ENCODE data around the gene SYDE2. TPM values are rescaled to one million over a fixed set of nuclear protein-coding genes. Genes with fewer than 3 reads are reported as not detected.
A peak's percentile ranks its signal among the peaks of the same experiment; 100 is the strongest.

Gene SYDE2
- total and polyA plus RNA-seq, 9 of the 15 experiments (the other 6 are each of a cell fraction or from before 2014, with no cell fraction given): 0.39 to 8.7 (median 4.5) TPM

- no peak for TF ChIP-seq ZBTB34 (CRISPR knock-in tag; IDR thresholded peaks at IDR 0.05)
- no peak for TF ChIP-seq ZSCAN29 (IDR thresholded peaks at IDR 0.05)
- no peak for TF ChIP-seq KLF16 (IDR thresholded peaks at IDR 0.05)
- no peak for TF ChIP-seq KDM2B (CRISPR knock-in tag; IDR thresholded peaks at IDR 0.05)
- TF ChIP-seq ZNF644 (tag; IDR thresholded peaks at IDR 0.05; ENCODE audit: low read depth): no peak
- peak; percentile 62; the same call in 1 of the 2 replicates for TF ChIP-seq ZKSCAN8 (CRISPR knock-in tag; IDR thresholded peaks at IDR 0.05)
- TF ChIP-seq MBD2 (IDR thresholded peaks at IDR 0.05; ENCODE audit: borderline replicate concordance, low read depth): no peak; the same call in 1 of the 2 replicates
- no peak for TF ChIP-seq KHSRP (IDR thresholded peaks at IDR 0.05)
- no peak for TF ChIP-seq RERE (CRISPR knock-in tag; IDR thresholded peaks at IDR 0.05; ENCODE audit: borderline replicate concordance)
- TF ChIP-seq THRB (CRISPR knock-in tag; conservative IDR thresholded peaks at IDR 0.05): no peak
- TF ChIP-seq MNT (conservative IDR thresholded peaks at IDR 0.05): no peak
- TF ChIP-seq PBX2 (CRISPR knock-in tag; IDR thresholded peaks at IDR 0.05; ENCODE audit: low read depth): no peak
- peak; percentile 84 for TF ChIP-seq PBX2 (tag; conservative IDR thresholded peaks at IDR 0.05; ENCODE audit: low read depth)
- TF ChIP-seq NONO (IDR thresholded peaks at IDR 0.05; ENCODE audit: low read depth in 2 of 2, low read length in 1 of 2): no peak
- TF ChIP-seq ZNF165 (CRISPR knock-in tag; IDR thresholded peaks at IDR 0.05; ENCODE audit: borderline replicate concordance): no peak
Observed at GRCh38 chr1:85244271-85245061, 43.6 kb upstream of the SYDE2 start (continued).
